ENCODE data around the gene SPEF1. TPM values are rescaled to one million over a fixed set of nuclear protein-coding genes. Genes with fewer than 3 reads are reported as not detected.

The SPEF1 gene
- total and polyA plus RNA-seq, 2 of the 13 experiments (the other 11 are each of a cell fraction or from before 2014, with no cell fraction given): 0.11 to 0.27 TPM

GRCh38 chr20:3749689-3750531, 31.3 kb downstream of the SPEF1 start (continued):
- no peak; the same call in 1 of the 2 replicates for TF ChIP-seq PAXIP1 (CRISPR knock-in tag; conservative IDR thresholded peaks at IDR 0.05)
- no peak for TF ChIP-seq ZNF282 (IDR thresholded peaks at IDR 0.05; ENCODE audit: partially characterized antibody)
- TF ChIP-seq IRX3 (CRISPR knock-in tag; IDR thresholded peaks at IDR 0.05; ENCODE audit: borderline replicate concordance, low read depth): peak; percentile 28; the same call in 1 of the 2 replicates
- TF ChIP-seq ATF7-NPFF (CRISPR knock-in tag; IDR thresholded peaks at IDR 0.05; ENCODE audit: low read depth): peak; percentile 93
- TF ChIP-seq ZBTB46 (CRISPR knock-in tag; IDR thresholded peaks at IDR 0.05; ENCODE audit: borderline replicate concordance): no peak
- TF ChIP-seq ZC3H13 (CRISPR knock-in tag; IDR thresholded peaks at IDR 0.05): peak; percentile 94
- TF ChIP-seq ZBTB42 (CRISPR knock-in tag; IDR thresholded peaks at IDR 0.05): 0 out of 2 replicates have a peak, but pooled peaks have one; percentile 62
- peak; percentile 75; the same call in 1 of the 2 replicates for TF ChIP-seq NCOA1 (CRISPR knock-in tag; IDR thresholded peaks at IDR 0.05)
- peak; percentile 32; the same call in 1 of the 2 replicates for TF ChIP-seq HNF1B (CRISPR knock-in tag; IDR thresholded peaks at IDR 0.05)
- no peak for TF ChIP-seq SOX5 (CRISPR knock-in tag; IDR thresholded peaks at IDR 0.05; ENCODE audit: borderline replicate concordance)
- 0 out of 2 replicates have a peak, but pooled peaks have one; percentile 6 for TF ChIP-seq STAT5B (CRISPR knock-in tag; IDR thresholded peaks at IDR 0.05)
- peak; percentile 85; the same call in 1 of the 2 replicates for TF ChIP-seq MXD4 (CRISPR knock-in tag; IDR thresholded peaks at IDR 0.05)
- TF ChIP-seq MAZ (IDR thresholded peaks at IDR 0.05; ENCODE audit: borderline replicate concordance, low read depth, low read length): peak; percentile 89
- peak; percentile 79 for TF ChIP-seq MAZ (CRISPR knock-in tag; IDR thresholded peaks at IDR 0.05; ENCODE audit: low read depth)
- peak; percentile 99 for TF ChIP-seq KDM2A (CRISPR knock-in tag; IDR thresholded peaks at IDR 0.05; ENCODE audit: borderline replicate concordance, low read depth)
- TF ChIP-seq ZNF800 (CRISPR knock-in tag; IDR thresholded peaks at IDR 0.05): peak; percentile 82
- TF ChIP-seq ZNF619 (CRISPR knock-in tag; IDR thresholded peaks at IDR 0.05): 0 out of 2 replicates have a peak, but pooled peaks have one; percentile 67
- TF ChIP-seq DRAP1 (CRISPR knock-in tag; IDR thresholded peaks at IDR 0.05): peak; percentile 47; the same call in 1 of the 2 replicates
- peak; percentile 53 for TF ChIP-seq ZSCAN31 (CRISPR knock-in tag; IDR thresholded peaks at IDR 0.05; ENCODE audit: low read depth)
